Mesenchymal stem cell (in vitro differentiated cells and primary cell): Measurements from ENCODE around the gene SOSTDC1.

Experiments
- DNase-seq: peaks from one replicate; pipeline ENCODE4 v3.0.0-alpha.2; 2013
- H2AFZ ChIP-seq: one replicate; pipeline ENCODE4 v1.6.1; 2013; ENCODE audit warnings: low read depth, mild to moderate bottlenecking, control low read depth, inconsistent platforms, low read length, moderate library complexity
- H2AK5ac ChIP-seq: 2 replicates; pipeline ENCODE4 v1.6.1; 2013; ENCODE audit warnings: low read length, moderate library complexity, mild to moderate bottlenecking, inconsistent platforms; ENCODE audit not compliant: severe bottlenecking
- H2BK120ac ChIP-seq: one replicate; pipeline ENCODE4 v1.6.1; 2013; ENCODE audit warnings: low read depth, mild to moderate bottlenecking, inconsistent platforms, low read length, moderate library complexity
- H2BK12ac ChIP-seq, 2 experiments: one replicate each; pipeline ENCODE4 v1.6.1; 2013; ENCODE audit warnings: inconsistent platforms in 2 of 2, low read length in 2 of 2, mild to moderate bottlenecking in 2 of 2, moderate library complexity in 2 of 2, control low read depth in 1 of 2
- H2BK15ac ChIP-seq: one replicate; pipeline ENCODE4 v1.6.1; 2013; ENCODE audit warnings: mild to moderate bottlenecking, low read depth, inconsistent platforms; ENCODE audit not compliant: poor library complexity, severe bottlenecking
- H2BK5ac ChIP-seq: 2 replicates; pipeline ENCODE4 v1.6.1; 2013; ENCODE audit warnings: low read depth, mild to moderate bottlenecking, low read length, control low read depth, inconsistent platforms; ENCODE audit not compliant: poor library complexity, severe bottlenecking
- H3K14ac ChIP-seq, 2 experiments: one replicate each; pipeline ENCODE4 v1.6.1; 2013; ENCODE audit warnings: inconsistent platforms in 2 of 2, low read length in 2 of 2, control low read depth in 1 of 2, mild to moderate bottlenecking in 1 of 2, moderate library complexity in 1 of 2
- H3K18ac ChIP-seq, 2 experiments: one replicate each; pipeline ENCODE4 v1.6.1; 2013; ENCODE audit warnings: inconsistent platforms in 2 of 2, low read length in 2 of 2, control low read depth in 1 of 2, low read depth in 1 of 2, mild to moderate bottlenecking in 1 of 2
- H3K23ac ChIP-seq, 2 experiments: one replicate each; pipeline ENCODE4 v1.6.1; 2013; ENCODE audit warnings: inconsistent platforms in 2 of 2, low read length in 2 of 2, mild to moderate bottlenecking in 2 of 2, moderate library complexity in 2 of 2, control low read depth in 1 of 2
- H3K27ac ChIP-seq: 2 replicates; pipeline ENCODE4 v1.5.1; 2013; ENCODE audit warnings: mild to moderate bottlenecking, moderate library complexity, low read length, control low read depth, inconsistent platforms; ENCODE audit not compliant: poor library complexity, severe bottlenecking
- H3K27me3 ChIP-seq, 2 experiments: 2 replicates each; pipeline versions ENCODE4 v1.6.1 to v1.7.0; 2013; ENCODE audit warnings: low read length in 2 of 2, mild to moderate bottlenecking in 2 of 2, moderate library complexity in 2 of 2, control low read depth in 1 of 2, inconsistent platforms in 1 of 2; ENCODE audit not compliant: control insufficient read depth in 1 of 2, insufficient read depth in 1 of 2
- H3K36me3 ChIP-seq, 2 experiments: 2 replicates each; pipeline versions ENCODE4 v1.6.1 to v1.7.0; 2013; ENCODE audit warnings: low read length in 2 of 2, control low read depth in 1 of 2, inconsistent platforms in 1 of 2, low read depth in 1 of 2, mild to moderate bottlenecking in 1 of 2; ENCODE audit not compliant: insufficient read depth in 2 of 2, control insufficient read depth in 1 of 2
- H3K4ac ChIP-seq, 2 experiments: one replicate each; pipeline ENCODE4 v1.6.1; 2013; ENCODE audit warnings: inconsistent platforms in 2 of 2, low read length in 2 of 2, mild to moderate bottlenecking in 2 of 2, moderate library complexity in 2 of 2, control low read depth in 1 of 2, low read depth in 1 of 2
- H3K4me1 ChIP-seq: 2 replicates; pipeline ENCODE4 v1.6.1; 2013; ENCODE audit warnings: low read depth, low read length, control low read depth; ENCODE audit not compliant: control insufficient read depth, insufficient read depth
- H3K4me2 ChIP-seq: 2 replicates; pipeline ENCODE4 v1.6.1; 2013; ENCODE audit warnings: low read length, mild to moderate bottlenecking, inconsistent platforms; ENCODE audit not compliant: poor library complexity, severe bottlenecking
- H3K4me3 ChIP-seq, 2 experiments: 2 replicates each; pipeline versions ENCODE4 v1.5.1 to v1.7.0; 2013; ENCODE audit warnings: low read length in 2 of 2, mild to moderate bottlenecking in 2 of 2, control low read depth in 1 of 2, low read depth in 1 of 2; ENCODE audit not compliant: insufficient read depth in 1 of 2
- H3K79me1 ChIP-seq: replicated peaks from 2 replicates; pipeline ENCODE4 v1.6.1; 2013; ENCODE audit warnings: mild to moderate bottlenecking, control low read depth, low read length, inconsistent platforms; ENCODE audit not compliant: poor library complexity, severe bottlenecking
- H3K9ac ChIP-seq: 2 replicates; pipeline ENCODE4 v1.7.0; 2013; ENCODE audit warnings: mild to moderate bottlenecking, low read length, moderate library complexity
- H3K9me3 ChIP-seq: 2 replicates; pipeline ENCODE4 v1.7.0; 2013; ENCODE audit warnings: mild to moderate bottlenecking, low read length; ENCODE audit not compliant: control insufficient read depth
- H4K8ac ChIP-seq: one replicate; pipeline ENCODE4 v1.6.1; 2013; ENCODE audit warnings: inconsistent platforms, mild to moderate bottlenecking, low read length, moderate library complexity
- H4K91ac ChIP-seq: one replicate; pipeline ENCODE4 v1.6.1; 2013; ENCODE audit warnings: mild to moderate bottlenecking, low read length, inconsistent platforms
- WGBS: methylation state at CpG from one replicate; pipeline ENCODE4 v1.1.7; 2013; ENCODE audit warnings: mixed read lengths; 5-methylcytosine and 5-hydroxymethylcytosine counted together

The SOSTDC1 gene

DNA sequence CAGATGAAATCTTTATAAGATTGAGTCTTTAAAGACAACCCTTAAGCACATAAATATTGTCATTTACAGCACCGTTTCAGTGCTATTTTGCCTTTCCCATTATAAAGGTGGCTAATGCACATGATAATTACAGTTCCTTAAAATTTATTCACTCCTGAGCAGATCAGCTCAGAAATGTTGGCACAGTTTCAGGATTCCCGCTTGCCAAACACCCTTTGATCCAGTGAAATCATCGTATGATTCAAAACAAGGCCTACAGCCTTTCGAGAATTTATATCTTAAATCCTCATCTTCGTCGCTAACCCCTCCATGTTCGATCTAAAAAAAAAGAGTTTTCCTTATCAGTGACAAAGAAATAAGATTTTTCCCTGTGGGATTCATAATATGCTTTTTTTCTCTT lies 14.1 kb upstream of the SOSTDC1 start:
- Histone ChIP-seq H2AK5ac (no peak overlapping the region), H4K8ac (no peak overlapping the region), H2BK12ac (no peak overlapping the region), H4K91ac (no peak overlapping the region), H3K4ac (no peak overlapping the region), H3K27me3 (no peaks in the 10 kb centered on the region), H3K14ac (no peak overlapping the region), H3K4me2 (no peak overlapping the region), H3K18ac (no peak overlapping the region), H3K23ac (no peak overlapping the region), H3K9ac (no peak overlapping the region), H2BK5ac (no peak overlapping the region), H3K27ac (no peak overlapping the region), H3K36me3 (no peaks in the 10 kb centered on the region), H3K9me3 (no peaks in the 10 kb centered on the region), H3K4me3 (no peak overlapping the region), H2BK15ac (no peak overlapping the region), H3K4me1 (peaks cover 2% of the 10 kb centered on the region), H2BK120ac (no peak overlapping the region), H3K79me1 (no peaks in the 10 kb centered on the region), H2AFZ (no peak overlapping the region)
- WGBS: 93% methylated on average over 7 of the region's 7 CpGs
- no peak for DNase-seq

DNA sequence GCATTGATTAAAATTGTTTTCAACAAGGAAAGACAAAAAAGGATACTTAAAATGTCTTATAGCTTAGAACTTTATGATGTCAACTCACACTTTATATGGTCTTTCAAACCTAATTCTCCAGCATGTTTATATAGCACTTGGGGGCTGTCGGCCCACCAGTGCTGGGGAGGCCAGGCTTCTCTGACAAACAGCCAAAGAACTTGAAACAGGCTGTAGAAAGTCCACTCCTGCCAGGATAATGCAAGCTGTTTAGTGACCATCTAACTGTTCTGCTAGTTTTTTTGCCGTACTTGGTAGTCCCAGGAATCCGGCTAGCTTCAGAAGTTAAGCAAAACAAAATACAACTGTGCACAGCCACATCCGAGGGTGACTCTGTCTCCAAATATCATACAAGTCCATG lies 13.6 kb upstream of the SOSTDC1 start:
- DNase-seq: no peak
- Histone ChIP-seq H2BK12ac (no peak overlapping the region), H2BK15ac (no peak overlapping the region), H3K27me3 (no peaks in the 10 kb centered on the region), H3K79me1 (no peaks in the 10 kb centered on the region), H3K27ac (no peak overlapping the region), H2BK120ac (no peak overlapping the region), H2AFZ (no peak overlapping the region), H3K9me3 (no peaks in the 10 kb centered on the region), H3K23ac (no peak overlapping the region), H3K9ac (no peak overlapping the region), H3K4ac (no peak overlapping the region), H3K4me2 (no peak overlapping the region), H3K14ac (no peak overlapping the region), H4K8ac (no peak overlapping the region), H3K4me1 (no peaks in the 10 kb centered on the region), H2AK5ac (no peak overlapping the region), H3K4me3 (no peak overlapping the region), H4K91ac (no peak overlapping the region), H3K18ac (no peak overlapping the region), H3K36me3 (no peaks in the 10 kb centered on the region), H2BK5ac (no peak overlapping the region)
- 89% methylated on average over 4 of the region's 4 CpGs for WGBS

DNA sequence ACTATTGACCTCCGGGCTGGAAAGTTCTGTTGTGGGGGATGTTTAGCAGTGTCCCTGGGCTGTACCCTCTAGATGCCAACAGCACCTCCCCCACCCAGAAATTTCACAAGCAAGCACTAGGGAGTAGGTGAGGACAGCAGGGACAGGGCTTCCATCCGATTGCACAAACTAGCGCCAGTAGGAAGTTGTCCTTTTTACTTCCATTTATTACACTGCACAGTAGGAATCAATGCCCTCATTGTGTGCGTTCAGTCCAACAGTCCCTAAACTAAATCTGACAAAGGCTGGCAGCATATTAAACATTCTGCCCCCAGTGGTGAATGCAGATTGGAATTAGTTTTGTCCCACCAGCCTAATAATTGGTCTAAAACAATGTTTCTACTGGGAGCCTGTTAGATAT lies 6.4 kb upstream of the SOSTDC1 start:
- H3K14ac ChIP-seq: no peak overlapping the region
- H2BK12ac ChIP-seq: no peak overlapping the region
- H3K23ac ChIP-seq: no peak overlapping the region
- H3K4ac ChIP-seq: no peak overlapping the region
- no peaks in the 10 kb centered on the region for H3K79me1 ChIP-seq
- H3K4me1 ChIP-seq: no peaks in the 10 kb centered on the region
- H2BK5ac ChIP-seq: no peak overlapping the region
- no peak overlapping the region for H3K18ac ChIP-seq
- no peaks in the 10 kb centered on the region for H3K36me3 ChIP-seq
- no peaks in the 10 kb centered on the region for H3K27me3 ChIP-seq
- DNase-seq: no peak
- H2BK15ac ChIP-seq: no peak overlapping the region
- no peak overlapping the region for H4K91ac ChIP-seq
- no peak overlapping the region for H2BK120ac ChIP-seq
- no peak overlapping the region for H3K9ac ChIP-seq
- no peak overlapping the region for H4K8ac ChIP-seq
- no peak overlapping the region for H2AK5ac ChIP-seq
- WGBS: 100% methylated on average over 3 of the region's 4 CpGs
- H3K27ac ChIP-seq: no peak overlapping the region
- no peak overlapping the region for H3K4me2 ChIP-seq
- no peaks in the 10 kb centered on the region for H3K9me3 ChIP-seq
- H3K4me3 ChIP-seq: no peak overlapping the region
- no peak overlapping the region for H2AFZ ChIP-seq

GRCh38 chr7:16463949-16464715 lies 1.4 kb downstream of the SOSTDC1 start:
- DNase-seq: no peak
- 90% methylated on average over 7 of the region's 10 CpGs for WGBS
- H3K27ac ChIP-seq: no peak overlapping the region
- no peak overlapping the region for H2BK12ac ChIP-seq
- H3K4me2 ChIP-seq: no peak overlapping the region
- no peak overlapping the region for H2BK120ac ChIP-seq
- H3K4me3 ChIP-seq: no peak overlapping the region
- H2BK15ac ChIP-seq: no peak overlapping the region
- H2BK5ac ChIP-seq: no peak overlapping the region
- H3K23ac ChIP-seq: no peak overlapping the region
- no peak overlapping the region for H4K8ac ChIP-seq
- no peak overlapping the region for H3K18ac ChIP-seq
- no peak overlapping the region for H2AFZ ChIP-seq
- no peaks in the 10 kb centered on the region for H3K9me3 ChIP-seq
- no peaks in the 10 kb centered on the region for H3K36me3 ChIP-seq
- no peak overlapping the region for H3K9ac ChIP-seq
- no peaks in the 10 kb centered on the region for H3K79me1 ChIP-seq
- H4K91ac ChIP-seq: no peak overlapping the region
- H3K14ac ChIP-seq: no peak overlapping the region
- H3K4ac ChIP-seq: no peak overlapping the region
- no peaks in the 10 kb centered on the region for H3K27me3 ChIP-seq
- peaks cover 4% of the 10 kb centered on the region for H3K4me1 ChIP-seq
- no peak overlapping the region for H2AK5ac ChIP-seq
